ENCODE measurements around the gene KSR1. TPM values are rescaled to one million over a fixed set of nuclear protein-coding genes. Genes with fewer than 3 reads are reported as not detected.

Gene KSR1
- total RNA-seq, 1 experiment from 2014 or later, result 19.1 TPM

DNA sequence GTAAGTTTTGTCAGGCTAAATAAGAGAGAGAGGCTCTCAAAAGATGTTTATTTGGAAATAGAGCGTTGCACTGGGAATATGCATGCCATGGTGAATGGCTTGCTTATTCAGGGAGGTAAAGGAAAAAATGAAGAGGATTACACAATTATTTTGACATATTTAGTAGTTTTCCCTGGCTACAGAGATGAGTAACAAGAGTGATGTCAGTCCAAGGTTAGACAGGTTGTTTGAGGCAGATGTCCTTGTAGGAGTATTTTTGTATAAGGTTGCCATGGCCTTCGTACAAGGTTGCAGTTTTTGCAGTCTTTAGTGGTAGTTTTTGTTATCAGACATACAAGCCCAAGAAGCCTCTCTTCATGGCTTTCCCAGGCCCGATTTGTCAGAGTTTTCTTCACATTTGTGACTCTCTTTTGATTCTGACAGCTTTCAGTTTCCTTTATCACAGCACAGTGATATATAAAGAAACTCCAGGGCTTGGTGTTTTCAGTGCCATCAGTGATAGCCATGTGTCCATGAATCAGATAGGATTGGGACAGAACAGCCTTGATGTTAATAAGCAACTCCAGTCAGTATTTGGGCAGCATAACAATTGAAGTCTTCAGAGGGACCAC is 156.0 kb downstream of the KSR1 start:
- no peaks in the 10 kb centered on the region for H3K79me2 ChIP-seq (ENCODE audit: low read depth)
- POLR2A ChIA-PET (ENCODE audit: unreplicated experiment), result no interaction called here

DNA sequence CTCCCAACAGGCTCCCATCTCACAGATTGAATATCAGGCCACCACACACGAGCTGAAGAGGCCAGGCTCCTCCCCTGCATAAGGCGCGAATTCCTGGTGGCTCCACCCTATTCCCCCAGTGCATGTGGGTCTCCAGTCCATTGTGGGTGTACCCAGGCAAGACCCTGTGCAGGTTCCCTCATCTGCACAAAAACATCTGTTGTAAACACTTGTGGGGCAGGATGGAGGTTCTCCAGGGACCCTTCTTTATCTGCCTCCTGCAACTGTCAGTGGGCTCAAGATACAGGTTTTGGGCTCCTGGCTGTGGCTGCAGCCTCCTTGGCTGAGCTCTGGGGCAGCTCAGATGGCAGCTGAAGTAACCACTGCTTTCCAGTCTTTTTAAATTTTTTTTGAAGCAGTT is 157.2 kb downstream of the KSR1 start:
- no peak overlapping the region for H2AFZ ChIP-seq
- no TSS peak for BruUV-seq (replicated peaks)
- no peaks in the 10 kb centered on the region for H3K9me2 ChIP-seq (ENCODE audit: insufficient read depth)
- no peak for DNase-seq
- ChIA-PET CTCF (no interaction called here), POLR2A (ENCODE audit: unreplicated experiment) (no interaction called here)
- no peaks in the 10 kb centered on the region for H3K79me2 ChIP-seq (ENCODE audit: low read depth)
- no peaks in the 10 kb centered on the region for H3K36me3 ChIP-seq (ENCODE audit: low read depth)
- intact Hi-C loops (cut with micrococcal nuclease; ENCODE audit: unreplicated experiment), result no loop called here
- TF ChIP-seq CTCF (conservative IDR thresholded peaks at IDR 0.05) (no peak), EZH2 (IDR thresholded peaks at IDR 0.05; ENCODE audit: low read depth) (no peak)
- H3K4me2 ChIP-seq, result no peak overlapping the region
- no peaks in the 10 kb centered on the region for H4K20me1 ChIP-seq (ENCODE audit: insufficient read depth)
- H3F3A ChIP-seq (ENCODE audit: insufficient read depth, low read depth), result no peaks in the 10 kb centered on the region
- no peaks in the 10 kb centered on the region for H3K27me3 ChIP-seq (ENCODE audit: insufficient read depth, low read depth)
- no peaks in the 10 kb centered on the region for H3K9me3 ChIP-seq (ENCODE audit: insufficient read depth, low read depth)
- H3K4me1 ChIP-seq (replicated peaks; ENCODE audit: insufficient read depth), result no peaks in the 10 kb centered on the region
- no peak overlapping the region for H3K4me3 ChIP-seq
- H3K27ac ChIP-seq, result no peak overlapping the region

More for the DNA sequence above, 156.0 kb downstream of the KSR1 start:
- CTCF ChIA-PET, result no interaction called here
- Histone ChIP-seq H3K4me2 (no peak overlapping the region), H3K36me3 (ENCODE audit: low read depth) (no peaks in the 10 kb centered on the region), H3K4me3 (no peak overlapping the region), H3K27me3 (ENCODE audit: insufficient read depth, low read depth) (no peaks in the 10 kb centered on the region), H3K9me2 (ENCODE audit: insufficient read depth) (no peaks in the 10 kb centered on the region), H4K20me1 (ENCODE audit: insufficient read depth) (no peaks in the 10 kb centered on the region), H3F3A (ENCODE audit: insufficient read depth, low read depth) (no peaks in the 10 kb centered on the region), H3K27ac (no peak overlapping the region), H2AFZ (no peak overlapping the region), H3K9me3 (ENCODE audit: insufficient read depth, low read depth) (no peaks in the 10 kb centered on the region), H3K4me1 (replicated peaks; ENCODE audit: insufficient read depth) (no peaks in the 10 kb centered on the region)
- TF ChIP-seq CTCF (conservative IDR thresholded peaks at IDR 0.05), result no peak
- TF ChIP-seq EZH2 (IDR thresholded peaks at IDR 0.05; ENCODE audit: low read depth), result no peak
- no peak for DNase-seq
- BruUV-seq (replicated peaks), result no TSS peak
- intact Hi-C loops (cut with micrococcal nuclease; ENCODE audit: unreplicated experiment), result no loop called here

- no peaks in the 10 kb centered on the region for H3F3A ChIP-seq (ENCODE audit: insufficient read depth, low read depth)
- H4K20me1 ChIP-seq (ENCODE audit: insufficient read depth), result no peaks in the 10 kb centered on the region
- no peaks in the 10 kb centered on the region for H3K27me3 ChIP-seq (ENCODE audit: insufficient read depth, low read depth)
- H3K4me1 ChIP-seq (replicated peaks; ENCODE audit: insufficient read depth), result no peaks in the 10 kb centered on the region
- ChIA-PET POLR2A (ENCODE audit: unreplicated experiment) (no interaction called here), CTCF (no interaction called here)
- DNase-seq, result no peak
- H3K9me2 ChIP-seq (ENCODE audit: insufficient read depth), result no peaks in the 10 kb centered on the region
- TF ChIP-seq EZH2 (IDR thresholded peaks at IDR 0.05; ENCODE audit: low read depth) (no peak), CTCF (conservative IDR thresholded peaks at IDR 0.05) (no peak)
- no TSS peak for BruUV-seq (replicated peaks)
- H3K79me2 ChIP-seq (ENCODE audit: low read depth), result no peaks in the 10 kb centered on the region
- intact Hi-C loops (cut with micrococcal nuclease; ENCODE audit: unreplicated experiment), result no loop called here
- H3K4me3 ChIP-seq, result no peak overlapping the region
- H3K27ac ChIP-seq, result no peak overlapping the region
- H3K4me2 ChIP-seq, result no peak overlapping the region
- H3K9me3 ChIP-seq (ENCODE audit: insufficient read depth, low read depth), result no peaks in the 10 kb centered on the region
- H3K36me3 ChIP-seq (ENCODE audit: low read depth), result no peaks in the 10 kb centered on the region
- no peak overlapping the region for H2AFZ ChIP-seq
These were observed 158.9 kb downstream of the KSR1 start for GRCh38 chr17:27615121-27615520.
